Measurements from ENCODE around the gene DCX. TPM values are rescaled to one million over a fixed set of nuclear protein-coding genes. Genes with fewer than 3 reads are reported as not detected.

Gene DCX
- total RNA-seq, 2 donors from 2014 or later = under 0.01 TPM; not detected in 1

DNA sequence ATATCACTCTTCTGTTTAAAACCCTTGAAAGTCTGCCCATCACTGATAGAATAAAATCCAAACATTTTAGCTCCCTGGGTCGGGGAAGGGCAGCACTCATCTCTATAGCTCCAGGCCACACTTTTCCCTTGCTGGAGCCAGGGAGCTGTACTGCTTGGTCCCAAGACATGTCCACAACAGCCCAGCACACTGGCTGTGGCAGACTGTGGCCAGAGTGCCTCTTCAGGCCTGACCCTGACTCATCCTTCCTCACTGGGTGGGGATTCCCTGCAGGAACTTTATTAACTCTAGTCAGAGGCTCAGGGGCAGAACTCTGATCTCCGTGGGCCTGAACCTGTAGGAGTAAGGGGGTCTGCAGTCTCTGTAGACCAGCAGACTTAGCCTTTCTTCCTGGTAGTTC, 71.9 kb downstream of the DCX start:
- DNase-seq (no peak), ATAC-seq (no peak)
- TF ChIP-seq POLR2A (IDR thresholded peaks at IDR 0.05) = no peak
- TF ChIP-seq, protein P1, sequence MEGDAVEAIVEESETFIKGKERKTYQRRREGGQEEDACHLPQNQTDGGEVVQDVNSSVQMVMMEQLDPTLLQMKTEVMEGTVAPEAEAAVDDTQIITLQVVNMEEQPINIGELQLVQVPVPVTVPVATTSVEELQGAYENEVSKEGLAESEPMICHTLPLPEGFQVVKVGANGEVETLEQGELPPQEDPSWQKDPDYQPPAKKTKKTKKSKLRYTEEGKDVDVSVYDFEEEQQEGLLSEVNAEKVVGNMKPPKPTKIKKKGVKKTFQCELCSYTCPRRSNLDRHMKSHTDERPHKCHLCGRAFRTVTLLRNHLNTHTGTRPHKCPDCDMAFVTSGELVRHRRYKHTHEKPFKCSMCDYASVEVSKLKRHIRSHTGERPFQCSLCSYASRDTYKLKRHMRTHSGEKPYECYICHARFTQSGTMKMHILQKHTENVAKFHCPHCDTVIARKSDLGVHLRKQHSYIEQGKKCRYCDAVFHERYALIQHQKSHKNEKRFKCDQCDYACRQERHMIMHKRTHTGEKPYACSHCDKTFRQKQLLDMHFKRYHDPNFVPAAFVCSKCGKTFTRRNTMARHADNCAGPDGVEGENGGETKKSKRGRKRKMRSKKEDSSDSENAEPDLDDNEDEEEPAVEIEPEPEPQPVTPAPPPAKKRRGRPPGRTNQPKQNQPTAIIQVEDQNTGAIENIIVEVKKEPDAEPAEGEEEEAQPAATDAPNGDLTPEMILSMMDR (IDR thresholded peaks at IDR 0.05) = no peak
- Histone ChIP-seq H3K4me3 (no peak overlapping the region), H3K27me3 (no peaks in the 10 kb centered on the region), H3K4me1 (no peaks in the 10 kb centered on the region), H3K9me3 (no peaks in the 10 kb centered on the region), H3K36me3 (replicated peaks in 1 of 2; ENCODE audit: insufficient read depth in 1 of 2, low read depth in 2 of 2) (no peaks in the 10 kb centered on the region), H3K27ac (no peak overlapping the region)
- intact Hi-C loops (cut with DNase I) = no loop called here
- 100% methylated on average over 1 of the region's 2 CpGs; no CpG with 5 or more reads in 1 of the 2 donors for WGBS, 2 donors

DNA sequence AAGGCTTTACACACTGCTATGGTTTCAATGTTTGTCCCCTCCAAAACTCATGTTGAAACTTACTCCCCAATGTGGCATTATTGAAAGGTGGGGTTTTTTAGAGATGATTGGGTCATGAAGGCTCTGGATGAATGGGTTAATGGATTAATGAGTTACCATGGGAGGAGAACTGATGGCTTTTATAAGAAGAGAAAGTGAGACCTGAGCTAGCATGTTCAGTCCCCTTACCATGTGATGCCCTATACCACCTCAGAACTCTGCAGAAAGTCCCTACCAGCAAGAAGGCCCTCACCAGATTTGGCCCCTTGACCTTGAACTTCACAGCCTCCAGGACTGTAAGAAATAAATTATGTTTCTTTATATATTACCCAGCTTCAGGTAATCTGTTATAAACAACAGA, 72.8 kb downstream of the DCX start:
- Histone ChIP-seq H3K27ac (no peak overlapping the region), H3K4me1 (no peaks in the 10 kb centered on the region), H3K36me3 (replicated peaks in 1 of 2; ENCODE audit: insufficient read depth in 1 of 2, low read depth in 2 of 2) (no peaks in the 10 kb centered on the region), H3K27me3 (no peaks in the 10 kb centered on the region), H3K9me3 (no peaks in the 10 kb centered on the region), H3K4me3 (no peak overlapping the region)
- TF ChIP-seq POLR2A (IDR thresholded peaks at IDR 0.05) = no peak
- TF ChIP-seq, protein P1 (IDR thresholded peaks at IDR 0.05) = no peak
- ATAC-seq (no peak), DNase-seq (no peak)
- intact Hi-C loops (cut with DNase I) = no loop called here

DNA sequence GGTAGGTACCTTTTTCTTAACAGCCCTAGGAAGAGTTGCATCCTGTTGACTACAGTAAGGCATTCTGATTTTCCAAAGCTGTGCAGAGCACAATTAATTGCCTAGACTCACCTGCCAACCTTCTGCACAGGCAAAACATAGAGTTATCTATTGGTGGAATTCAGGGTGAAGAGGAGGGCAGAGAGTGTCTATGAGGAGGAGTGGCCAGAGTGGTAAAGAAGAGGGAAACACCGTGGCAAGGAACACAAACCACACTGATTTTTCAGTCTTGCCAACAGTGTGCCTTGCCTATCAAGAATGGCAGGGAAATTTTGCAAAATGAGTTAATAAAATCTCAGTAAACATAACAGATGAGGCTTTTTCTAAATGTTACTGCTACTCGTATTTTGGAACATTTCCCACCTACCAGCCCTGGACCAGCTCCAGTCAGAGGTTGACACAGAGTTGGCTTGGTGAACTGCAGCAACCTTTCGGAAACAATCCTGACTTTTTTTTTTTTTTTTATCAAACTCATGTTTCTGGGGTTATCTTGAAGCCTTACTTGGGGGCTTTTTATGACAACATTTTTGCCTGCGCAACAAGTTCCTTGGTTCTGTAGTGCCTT, 73.8 kb downstream of the DCX start:
- H3K36me3 ChIP-seq (replicated peaks in 1 of 2; ENCODE audit: insufficient read depth in 1 of 2, low read depth in 2 of 2) = no peaks in the 10 kb centered on the region
- intact Hi-C loops (cut with DNase I) = no loop called here
- H3K27me3 ChIP-seq = no peaks in the 10 kb centered on the region
- no peak for TF ChIP-seq POLR2A (IDR thresholded peaks at IDR 0.05)
- TF ChIP-seq, protein P1 (IDR thresholded peaks at IDR 0.05) = no peak
- WGBS, 2 donors = 8 to 9% methylated on average over 4 of the region's 4 CpGs
- H3K4me1 ChIP-seq = no peaks in the 10 kb centered on the region
- ATAC-seq (peak; percentile 58), DNase-seq (peak; percentile 25 to 60 (median 48))
- no peak overlapping the region for H3K27ac ChIP-seq
- no peak overlapping the region for H3K4me3 ChIP-seq
- no peaks in the 10 kb centered on the region for H3K9me3 ChIP-seq

DNA sequence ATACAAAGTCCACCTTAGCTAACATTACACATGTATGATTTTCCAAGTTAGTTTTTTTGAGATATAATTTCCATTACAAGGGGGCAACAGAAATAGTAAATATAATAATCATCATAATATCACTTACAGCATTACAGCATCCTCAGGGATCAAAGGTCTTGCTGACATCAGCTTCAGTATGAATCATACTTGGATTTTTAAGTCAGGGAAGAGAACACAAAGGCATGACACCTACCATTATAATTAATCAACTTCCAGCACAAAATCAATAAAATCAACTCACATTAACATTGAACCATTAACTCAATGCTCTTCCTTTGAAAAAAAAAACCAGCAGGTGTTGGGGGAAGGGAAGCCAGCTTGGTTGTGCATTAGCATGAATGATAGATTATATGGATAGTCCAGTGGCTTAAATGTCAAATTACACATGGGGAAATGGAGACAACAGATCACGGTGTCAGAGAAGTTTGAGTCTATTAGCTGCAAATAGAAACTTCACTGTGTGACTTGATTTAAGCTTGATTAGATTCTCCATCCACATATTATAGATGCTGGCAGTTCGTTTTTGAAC, 74.8 kb downstream of the DCX start:
- no peaks in the 10 kb centered on the region for H3K4me1 ChIP-seq
- intact Hi-C loops (cut with DNase I) = no loop called here
- H3K27me3 ChIP-seq = no peaks in the 10 kb centered on the region
- no peak for TF ChIP-seq POLR2A (IDR thresholded peaks at IDR 0.05)
- TF ChIP-seq, protein P1 (IDR thresholded peaks at IDR 0.05) = no peak
- 19 to 21% methylated on average over 2 of the region's 2 CpGs for WGBS, 2 donors
- H3K4me3 ChIP-seq = no peak overlapping the region
- peak; percentile 21 for ATAC-seq
- no peak for DNase-seq
- H3K9me3 ChIP-seq = no peaks in the 10 kb centered on the region
- no peaks in the 10 kb centered on the region for H3K36me3 ChIP-seq (replicated peaks in 1 of 2; ENCODE audit: insufficient read depth in 1 of 2, low read depth in 2 of 2)
- H3K27ac ChIP-seq = no peak overlapping the region

DNA sequence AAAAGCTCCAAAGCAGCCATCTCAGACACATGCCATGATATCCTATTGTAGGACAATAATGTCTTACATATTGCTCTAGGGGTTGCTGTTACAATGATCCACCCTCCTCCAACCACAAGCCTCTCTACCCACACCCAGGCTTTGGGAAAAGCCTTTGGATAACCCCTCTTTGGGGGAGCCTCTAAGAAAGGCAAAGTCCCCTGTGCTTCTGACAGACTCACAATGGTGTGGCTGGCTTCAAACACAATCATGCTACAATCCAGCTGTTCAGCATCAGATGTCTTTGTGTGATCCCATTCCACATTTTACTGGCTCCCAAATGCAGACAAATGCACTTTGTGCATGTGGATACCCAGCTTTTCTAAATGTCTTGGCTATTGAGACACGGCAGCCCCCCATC, 75.9 kb downstream of the DCX start:
- Histone ChIP-seq H3K9me3 (no peaks in the 10 kb centered on the region), H3K4me1 (no peaks in the 10 kb centered on the region), H3K4me3 (no peak overlapping the region), H3K27me3 (no peaks in the 10 kb centered on the region), H3K36me3 (replicated peaks in 1 of 2; ENCODE audit: insufficient read depth in 1 of 2, low read depth in 2 of 2) (no peaks in the 10 kb centered on the region), H3K27ac (no peak overlapping the region)
- TF ChIP-seq POLR2A (IDR thresholded peaks at IDR 0.05) = no peak
- TF ChIP-seq, protein P1 (IDR thresholded peaks at IDR 0.05) = no peak
- 63 to 80% methylated on average over 1 of the region's 1 CpG for WGBS, 2 donors
- intact Hi-C loops (cut with DNase I) = no loop called here
- ATAC-seq = no peak
- no peak for DNase-seq

Data from body of pancreas (tissue), 4 donors.